IPS DF 6.9 (cell line): ENCODE data around the gene CHP2.
A peak's percentile ranks its signal among the peaks of the same experiment; 100 is the strongest.

Source experiments
- DNase-seq: peaks from one replicate; pipeline ENCODE4 v3.0.0-alpha.2; 2013; ENCODE audit warnings: low read depth, low spot score
- H3K27ac ChIP-seq: one replicate; pipeline ENCODE4 v1.5.1; 2013; ENCODE audit warnings: low read length, control low read depth
- H3K27me3 ChIP-seq: 2 replicates; pipeline ENCODE4 v1.6.1; 2013; ENCODE audit warnings: mild to moderate bottlenecking, low read length; ENCODE audit not compliant: control insufficient read depth, insufficient read depth
- H3K36me3 ChIP-seq: 2 replicates; pipeline ENCODE4 v1.6.1; 2013; ENCODE audit warnings: low read length; ENCODE audit not compliant: control insufficient read depth, insufficient read depth
- H3K4me1 ChIP-seq: 2 replicates; pipeline ENCODE4 v1.6.1; 2013; ENCODE audit warnings: low read length; ENCODE audit not compliant: control insufficient read depth, insufficient read depth
- H3K4me3 ChIP-seq: 2 replicates; pipeline ENCODE4 v1.5.1; 2013; ENCODE audit warnings: mild to moderate bottlenecking, low read length
- H3K9me3 ChIP-seq: 2 replicates; pipeline ENCODE4 v1.6.1; 2013; ENCODE audit warnings: low read length, inconsistent platforms; ENCODE audit not compliant: control insufficient read depth, insufficient read depth
- WGBS: extraction: QIAGEN DNeasy Blood & Tissue Kit; methylation state at CpG from one replicate; pipeline ENCODE4 v1.1.7; 2013; ENCODE audit warnings: mixed read lengths, missing lambda C conversion rate; ENCODE audit not compliant: insufficient read length, insufficient coverage; 5-methylcytosine and 5-hydroxymethylcytosine counted together

Gene CHP2

DNA sequence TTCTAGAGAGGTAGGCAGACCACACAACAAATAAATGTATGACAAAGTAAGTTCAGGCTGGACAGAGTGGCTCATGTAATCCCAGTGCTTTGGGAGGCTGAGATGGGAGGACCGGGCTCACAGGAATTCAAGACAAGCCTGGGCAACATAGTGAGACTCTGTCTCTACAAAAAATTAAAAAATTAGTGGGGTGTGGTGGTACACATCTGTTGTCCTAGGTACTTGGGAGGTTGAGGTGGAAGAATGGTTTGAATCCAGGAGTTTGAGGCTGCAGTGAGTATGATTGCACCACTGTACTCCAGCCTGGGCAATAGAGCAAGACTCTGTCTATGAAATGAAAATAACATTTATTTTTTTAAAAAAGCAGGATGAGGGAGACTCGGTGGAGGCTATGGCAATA, 18.5 kb downstream of the CHP2 start:
- H3K4me1 ChIP-seq: no peaks in the 10 kb centered on the region
- H3K36me3 ChIP-seq: no peaks in the 10 kb centered on the region
- no CpG with 5 or more reads among the region's 2 CpGs for WGBS
- DNase-seq: no peak
- no peak overlapping the region for H3K27ac ChIP-seq
- H3K27me3 ChIP-seq: no peaks in the 10 kb centered on the region
- H3K9me3 ChIP-seq: no peaks in the 10 kb centered on the region
- no peak overlapping the region for H3K4me3 ChIP-seq

DNA sequence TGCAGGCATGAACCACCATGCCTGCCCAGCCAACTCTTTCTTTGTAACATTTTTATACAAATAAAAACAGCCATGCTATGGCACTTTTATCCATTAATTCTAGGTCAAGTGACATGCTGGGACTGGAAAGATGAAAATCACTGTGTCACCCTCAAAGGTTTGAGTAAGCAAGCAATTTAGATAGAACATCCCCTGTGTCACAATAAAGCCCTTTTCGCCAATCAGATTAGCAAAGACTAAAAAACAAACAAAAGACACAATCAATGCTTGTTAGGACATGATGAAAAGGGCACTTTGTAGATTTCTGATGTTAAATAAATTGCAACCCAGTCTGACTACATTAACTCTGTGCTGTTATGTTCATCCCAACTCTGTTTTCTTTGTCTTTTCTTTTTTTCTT, 26.4 kb downstream of the CHP2 start:
- no peaks in the 10 kb centered on the region for H3K9me3 ChIP-seq
- no peak for DNase-seq
- no peak overlapping the region for H3K4me3 ChIP-seq
- H3K4me1 ChIP-seq: peaks cover 3% of the 10 kb centered on the region; the same call in 1 of the 2 replicates
- no peak overlapping the region for H3K27ac ChIP-seq
- H3K36me3 ChIP-seq: no peaks in the 10 kb centered on the region
- WGBS: no CpG with 5 or more reads among the region's 1 CpG
- H3K27me3 ChIP-seq: no peaks in the 10 kb centered on the region

DNA sequence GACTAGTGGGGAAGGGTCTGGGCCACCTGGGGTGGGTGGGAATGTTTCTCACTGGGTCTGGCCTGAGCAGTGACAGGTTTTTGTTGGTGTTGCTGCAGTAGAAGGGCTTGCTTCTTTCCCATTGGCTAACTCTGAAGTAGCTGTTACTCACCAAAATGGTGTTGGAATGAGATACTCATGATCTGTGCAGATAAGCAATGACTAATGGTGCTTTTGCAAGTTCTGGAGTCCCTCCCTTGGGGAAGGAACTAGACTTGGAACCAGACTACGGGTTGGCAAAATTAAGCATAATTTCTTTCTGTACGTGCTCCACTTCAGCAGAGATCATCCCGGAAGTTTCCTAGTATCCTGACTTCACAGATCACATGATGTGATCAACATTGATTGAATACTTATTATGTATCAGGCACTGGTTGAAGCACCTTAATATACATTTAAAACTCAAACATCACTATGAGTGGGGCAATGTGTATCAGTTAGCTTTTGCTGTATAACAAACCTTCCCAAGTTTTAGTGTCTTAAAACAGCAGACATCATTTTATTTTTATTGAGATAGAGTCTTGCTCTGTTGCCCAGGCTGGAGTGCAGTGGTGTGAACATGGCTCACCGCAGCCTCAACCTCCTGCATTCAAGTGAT, 30.1 kb downstream of the CHP2 start:
- peaks cover 4% of the 10 kb centered on the region; the same call in 1 of the 2 replicates for H3K4me1 ChIP-seq
- H3K36me3 ChIP-seq: no peaks in the 10 kb centered on the region
- H3K27ac ChIP-seq: no peak overlapping the region
- no peak for DNase-seq
- H3K4me3 ChIP-seq: no peak overlapping the region
- no peaks in the 10 kb centered on the region for H3K27me3 ChIP-seq
- no CpG with 5 or more reads among the region's 4 CpGs for WGBS
- no peaks in the 10 kb centered on the region for H3K9me3 ChIP-seq

DNA sequence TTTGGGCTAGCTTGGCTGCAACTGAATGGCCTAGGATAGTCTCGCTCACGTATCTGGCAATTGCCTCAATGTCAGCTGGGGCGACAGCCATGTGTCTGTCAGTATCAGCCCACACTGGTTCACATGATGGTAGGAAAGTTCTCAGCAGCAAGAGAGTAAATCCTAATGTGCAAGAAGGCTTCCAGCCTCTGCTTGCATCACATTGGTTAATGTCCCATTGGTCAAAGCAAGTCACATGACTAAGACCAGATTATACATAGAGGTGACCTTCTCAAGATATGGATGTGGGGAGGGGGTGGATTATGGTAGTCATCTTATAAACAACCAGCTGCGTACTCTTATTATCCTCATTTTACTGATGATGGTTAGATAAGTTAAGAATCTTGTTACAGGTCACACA, 31.0 kb downstream of the CHP2 start:
- no peak for DNase-seq
- Histone ChIP-seq H3K27ac (no peak overlapping the region), H3K4me3 (no peak overlapping the region), H3K4me1 (peaks cover 6% of the 10 kb centered on the region; the same call in 1 of the 2 replicates), H3K27me3 (no peaks in the 10 kb centered on the region), H3K9me3 (no peaks in the 10 kb centered on the region), H3K36me3 (no peaks in the 10 kb centered on the region)
- no CpG with 5 or more reads among the region's 4 CpGs for WGBS

DNA sequence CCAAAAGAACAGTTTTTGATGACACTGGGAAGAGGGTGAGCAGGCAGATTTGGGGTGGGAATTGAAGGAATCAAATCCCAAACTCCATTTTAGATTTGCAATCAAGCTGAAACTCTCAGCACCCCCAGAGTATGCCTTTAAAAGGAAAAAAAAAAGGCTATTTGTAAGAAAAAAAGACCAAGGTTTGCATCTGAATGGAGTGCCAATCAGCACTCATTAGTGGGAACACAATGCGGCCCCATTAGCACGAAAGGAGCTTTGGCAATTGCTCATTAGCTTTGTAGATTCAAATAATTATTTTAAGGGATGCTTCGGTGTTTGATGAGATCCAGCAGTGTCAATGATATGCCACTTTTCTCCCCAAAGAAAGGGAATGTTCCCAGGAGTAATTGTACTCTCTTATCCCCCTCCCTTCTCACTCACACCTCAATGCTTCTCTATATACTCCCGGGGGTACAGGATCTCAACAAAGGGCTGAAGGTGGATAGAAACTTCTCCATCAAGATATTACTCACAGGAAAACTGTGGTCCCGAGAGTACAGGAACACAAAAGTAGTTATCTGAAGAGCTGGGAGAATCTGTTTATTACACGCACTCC, 32.2 kb downstream of the CHP2 start:
- Histone ChIP-seq H3K4me3 (no peak overlapping the region), H3K4me1 (peaks cover 6% of the 10 kb centered on the region; the same call in 1 of the 2 replicates)
- WGBS: no CpG with 5 or more reads among the region's 6 CpGs

DNA sequence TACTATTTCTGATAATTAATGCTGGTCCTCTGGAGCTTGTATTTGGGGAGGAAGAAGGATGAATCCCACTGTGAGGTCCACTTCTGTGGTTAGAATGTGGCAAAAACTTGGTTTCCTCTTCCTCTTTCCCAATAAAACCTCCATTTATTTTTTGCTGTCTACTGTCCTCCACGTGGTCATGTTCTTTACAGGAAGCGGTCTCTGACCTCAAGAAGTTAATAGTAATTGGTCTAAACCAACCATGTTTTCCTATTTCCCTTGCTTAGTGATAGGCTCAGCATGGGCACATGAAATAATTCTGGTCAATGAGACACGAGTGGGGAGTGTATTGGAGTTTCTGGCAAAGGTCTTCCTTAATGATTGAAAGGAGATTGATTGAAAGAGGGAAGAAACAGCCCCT, 33.9 kb downstream of the CHP2 start:
- WGBS: no CpG with 5 or more reads among the region's 3 CpGs
- peaks cover 6% of the 10 kb centered on the region; the same call in 1 of the 2 replicates for H3K4me1 ChIP-seq

More for the DNA sequence above, 32.2 kb downstream of the CHP2 start:
- no peaks in the 10 kb centered on the region for H3K9me3 ChIP-seq
- peak overlapping the region; percentile 57 for H3K27ac ChIP-seq
- H3K27me3 ChIP-seq: no peaks in the 10 kb centered on the region
- peak; percentile 31 for DNase-seq
- H3K36me3 ChIP-seq: no peaks in the 10 kb centered on the region

DNA sequence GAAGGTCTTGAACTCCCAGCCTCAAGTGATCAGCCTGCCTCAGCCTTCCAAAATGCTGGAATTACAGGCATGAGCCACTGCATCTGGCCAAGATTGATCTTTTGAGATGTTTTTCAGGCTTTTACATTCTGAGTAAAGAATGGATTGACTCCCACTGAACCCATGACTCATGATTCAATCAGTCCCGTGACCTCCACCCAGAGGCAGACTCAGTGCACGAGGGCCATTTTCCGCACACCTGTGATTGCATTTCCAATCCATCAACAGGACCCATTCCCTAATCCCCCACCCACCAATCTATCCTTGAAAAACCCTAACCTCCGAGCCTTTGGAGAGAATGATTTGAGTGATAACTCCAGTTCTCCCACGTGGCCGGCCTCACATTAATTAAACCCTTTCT, 40.6 kb downstream of the CHP2 start:
- no peak for DNase-seq
- no peaks in the 10 kb centered on the region for H3K36me3 ChIP-seq

More for the DNA sequence above, 33.9 kb downstream of the CHP2 start:
- H3K4me3 ChIP-seq: no peak overlapping the region
- no peaks in the 10 kb centered on the region for H3K27me3 ChIP-seq
- H3K9me3 ChIP-seq: no peaks in the 10 kb centered on the region
- H3K27ac ChIP-seq: no peak overlapping the region
- H3K36me3 ChIP-seq: no peaks in the 10 kb centered on the region
- DNase-seq: no peak

DNA sequence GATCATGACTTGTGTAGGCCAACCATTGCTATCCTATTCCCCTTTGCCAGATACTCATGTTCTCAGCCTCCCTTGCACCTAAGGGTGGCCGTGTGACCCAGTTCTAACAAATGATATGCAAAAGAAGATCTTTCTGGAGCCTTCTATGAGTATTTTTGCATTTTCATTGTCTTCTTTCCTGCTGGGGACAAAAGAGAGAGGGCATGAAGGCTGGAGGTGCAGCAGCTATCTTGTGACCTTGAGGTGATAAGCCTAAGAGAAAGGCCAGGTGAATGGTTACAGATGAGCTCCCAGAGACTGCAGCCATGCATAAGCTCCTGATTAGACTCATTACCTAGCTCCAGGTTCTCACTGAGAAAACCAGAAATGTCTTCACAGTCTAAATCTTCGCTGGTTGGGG, 42.1 kb downstream of the CHP2 start:
- Histone ChIP-seq H3K4me1 (peaks cover 1% of the 10 kb centered on the region; the same call in 1 of the 2 replicates), H3K9me3 (no peaks in the 10 kb centered on the region), H3K27ac (no peak overlapping the region), H3K36me3 (no peaks in the 10 kb centered on the region), H3K4me3 (no peak overlapping the region), H3K27me3 (no peaks in the 10 kb centered on the region)
- DNase-seq: no peak
- no CpG with 5 or more reads among the region's 2 CpGs for WGBS

More for the DNA sequence above, 40.6 kb downstream of the CHP2 start:
- Histone ChIP-seq H3K9me3 (no peaks in the 10 kb centered on the region), H3K27me3 (no peaks in the 10 kb centered on the region), H3K4me3 (no peak overlapping the region), H3K4me1 (peaks cover 2% of the 10 kb centered on the region; the same call in 1 of the 2 replicates), H3K27ac (no peak overlapping the region)
- WGBS: no CpG with 5 or more reads among the region's 6 CpGs

DNA sequence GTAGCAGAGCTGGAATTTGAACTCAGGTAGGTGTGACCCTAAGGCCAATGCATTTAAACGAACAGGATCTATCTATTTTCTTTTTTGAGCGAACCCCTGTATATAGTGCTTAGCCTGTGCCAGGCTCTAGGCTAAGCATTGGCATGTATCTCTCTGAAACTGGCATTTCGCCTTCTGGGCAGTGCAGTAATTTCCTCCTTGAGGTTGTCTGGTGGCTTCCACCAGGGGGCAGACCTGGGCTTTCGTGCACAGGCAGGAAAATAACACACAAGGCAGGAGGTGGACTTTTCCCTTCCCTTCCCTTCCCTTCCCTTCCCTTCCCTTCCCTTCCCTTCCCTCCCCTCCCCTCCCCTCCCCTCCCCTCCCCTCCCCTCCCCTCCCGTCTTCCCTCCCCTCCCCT, 46.6 kb downstream of the CHP2 start:
- Histone ChIP-seq H3K36me3 (no peaks in the 10 kb centered on the region), H3K9me3 (no peaks in the 10 kb centered on the region), H3K4me3 (no peak overlapping the region), H3K27ac (no peak overlapping the region), H3K27me3 (no peaks in the 10 kb centered on the region), H3K4me1 (no peaks in the 10 kb centered on the region)
- WGBS: no CpG with 5 or more reads among the region's 5 CpGs
- peak; percentile 63 for DNase-seq

DNA sequence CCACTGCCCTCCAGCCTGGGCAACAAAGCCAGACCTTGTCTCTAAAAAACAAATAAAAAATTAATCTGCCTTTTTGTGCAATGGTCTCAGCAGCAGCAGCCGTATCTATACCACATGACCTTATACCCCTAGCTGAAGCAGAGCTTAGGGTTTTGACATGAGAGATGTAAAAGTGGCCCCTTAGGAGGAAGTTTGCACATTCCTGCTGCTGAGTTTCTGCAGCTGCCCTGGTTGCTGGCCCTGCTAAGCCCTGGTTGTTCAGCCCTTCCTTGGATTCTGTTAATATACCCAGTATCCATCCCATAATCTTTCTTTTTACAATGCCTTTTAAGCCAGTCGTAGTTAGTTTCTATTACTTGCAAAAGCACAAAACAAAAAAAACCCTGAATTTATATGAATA, 48.0 kb downstream of the CHP2 start:
- H3K4me1 ChIP-seq: no peaks in the 10 kb centered on the region
- H3K27ac ChIP-seq: no peak overlapping the region
- no peaks in the 10 kb centered on the region for H3K9me3 ChIP-seq
- H3K4me3 ChIP-seq: no peak overlapping the region
- H3K36me3 ChIP-seq: no peaks in the 10 kb centered on the region
- H3K27me3 ChIP-seq: no peaks in the 10 kb centered on the region
- DNase-seq: no peak
- no CpG with 5 or more reads among the region's 2 CpGs for WGBS
